Loucy (cell line): ENCODE data around the gene LRRC61.

Experiments
- H2AFZ ChIP-seq: fragments of 200-600 bp; sonication (generic); 2 replicates; pipeline ENCODE4 v1.6.0; 2016; ENCODE audit warnings: antibody characterized with exemption, mild to moderate bottlenecking, low read length, moderate library complexity
- H3F3A ChIP-seq: fragments of 200-600 bp; 2 replicates; pipeline ENCODE4 v1.6.0; 2016; ENCODE audit warnings: antibody characterized with exemption, low read depth, mild to moderate bottlenecking
- H3K27me3 ChIP-seq: fragments of 200-600 bp; sonication (generic); 2 replicates; pipeline ENCODE4 v1.6.1; 2014; ENCODE audit warnings: low read length, mild to moderate bottlenecking; ENCODE audit not compliant: insufficient read depth, poor library complexity, severe bottlenecking
- H3K36me3 ChIP-seq: fragments of 200-600 bp; sonication (generic); 2 replicates; pipeline ENCODE4 v1.6.1; 2016; ENCODE audit warnings: low read length; ENCODE audit not compliant: insufficient read depth
- H3K4me1 ChIP-seq: fragments of 200-600 bp; sonication (generic); 2 replicates; pipeline ENCODE4 v1.5.1; 2014; ENCODE audit warnings: low read length, mild to moderate bottlenecking; ENCODE audit not compliant: insufficient read depth, poor library complexity, severe bottlenecking
- H3K4me2 ChIP-seq: fragments of 200-600 bp; sonication (generic); 2 replicates; pipeline ENCODE4 v1.6.0; 2014; ENCODE audit warnings: antibody characterized with exemption, low read length, low read depth, mild to moderate bottlenecking; ENCODE audit not compliant: poor library complexity, severe bottlenecking
- H3K4me3 ChIP-seq: fragments of 200-600 bp; sonication (generic); 2 replicates; pipeline ENCODE4 v1.5.1; 2014; ENCODE audit warnings: low read length, mild to moderate bottlenecking, mixed read lengths; ENCODE audit not compliant: poor library complexity, severe bottlenecking
- H3K79me2 ChIP-seq: fragments of 200-600 bp; sonication (generic); 2 replicates; pipeline ENCODE4 v1.6.1; 2014; ENCODE audit warnings: low read length; ENCODE audit not compliant: insufficient read depth
- H3K9ac ChIP-seq: fragments of 200-600 bp; sonication (generic); 2 replicates; pipeline ENCODE4 v1.6.0; 2014; ENCODE audit warnings: mild to moderate bottlenecking, low read depth, low read length, moderate library complexity; ENCODE audit not compliant: poor library complexity, severe bottlenecking
- H3K9me2 ChIP-seq: fragments of 200-600 bp; sonication (generic); replicated peaks from 2 replicates; pipeline ENCODE4 v1.6.1; 2016; ENCODE audit warnings: low read depth, low read length, mixed read lengths
- H3K9me3 ChIP-seq: fragments of 200-600 bp; sonication (generic); 2 replicates; pipeline ENCODE4 v1.6.1; 2014; ENCODE audit warnings: mild to moderate bottlenecking, antibody characterized with exemption, low read length, low read depth; ENCODE audit not compliant: insufficient read depth
- H4K20me1 ChIP-seq: fragments of 200-600 bp; sonication (generic); 2 replicates; pipeline ENCODE4 v1.6.0; 2014; ENCODE audit warnings: antibody characterized with exemption, low read length, mild to moderate bottlenecking; ENCODE audit not compliant: insufficient read depth, poor library complexity, severe bottlenecking
- EZH2phosphoT487 ChIP-seq: fragments of 200-600 bp; IDR thresholded peaks from 2 replicates; pipeline ENCODE4 v1.6.1; 2018; ENCODE audit warnings: antibody characterized with exemption, mild to moderate bottlenecking, moderate library complexity, borderline replicate concordance
- TF ChIP-seq, protein P1 (sequence below): fragments of 200-600 bp; sonication (generic); conservative IDR thresholded peaks from 2 replicates; pipeline ENCODE4 v1.5.1; 2014; ENCODE audit warnings: mild to moderate bottlenecking, antibody characterized with exemption, low read length

The LRRC61 gene

DNA sequence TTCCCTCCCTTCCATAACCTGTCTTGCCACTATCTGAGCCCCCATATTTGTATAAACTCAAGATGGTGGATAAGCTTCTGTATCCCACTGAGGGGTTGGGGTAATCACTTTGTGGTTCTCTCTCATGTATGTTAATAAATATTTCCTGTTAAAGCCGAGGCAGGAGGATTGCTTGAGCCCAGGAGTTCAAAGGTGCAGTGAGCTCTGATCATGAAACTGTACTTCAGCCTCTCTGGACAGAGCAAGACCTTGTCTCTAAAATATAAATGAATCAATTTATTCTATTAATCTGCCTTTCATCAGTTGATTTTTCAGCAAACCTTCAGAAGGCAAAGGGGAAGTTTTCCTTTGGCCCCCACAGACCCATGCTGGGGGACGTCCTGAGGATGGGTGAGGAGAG, 20.1 kb downstream of the LRRC61 start:
- no peaks in the 10 kb centered on the region for H3K4me1 ChIP-seq
- no peaks in the 10 kb centered on the region for H3K79me2 ChIP-seq
- peaks cover 3% of the 10 kb centered on the region; the same call in 1 of the 2 replicates for H3K36me3 ChIP-seq
- TF ChIP-seq EZH2phosphoT487, result no peak
- TF ChIP-seq, protein P1, sequence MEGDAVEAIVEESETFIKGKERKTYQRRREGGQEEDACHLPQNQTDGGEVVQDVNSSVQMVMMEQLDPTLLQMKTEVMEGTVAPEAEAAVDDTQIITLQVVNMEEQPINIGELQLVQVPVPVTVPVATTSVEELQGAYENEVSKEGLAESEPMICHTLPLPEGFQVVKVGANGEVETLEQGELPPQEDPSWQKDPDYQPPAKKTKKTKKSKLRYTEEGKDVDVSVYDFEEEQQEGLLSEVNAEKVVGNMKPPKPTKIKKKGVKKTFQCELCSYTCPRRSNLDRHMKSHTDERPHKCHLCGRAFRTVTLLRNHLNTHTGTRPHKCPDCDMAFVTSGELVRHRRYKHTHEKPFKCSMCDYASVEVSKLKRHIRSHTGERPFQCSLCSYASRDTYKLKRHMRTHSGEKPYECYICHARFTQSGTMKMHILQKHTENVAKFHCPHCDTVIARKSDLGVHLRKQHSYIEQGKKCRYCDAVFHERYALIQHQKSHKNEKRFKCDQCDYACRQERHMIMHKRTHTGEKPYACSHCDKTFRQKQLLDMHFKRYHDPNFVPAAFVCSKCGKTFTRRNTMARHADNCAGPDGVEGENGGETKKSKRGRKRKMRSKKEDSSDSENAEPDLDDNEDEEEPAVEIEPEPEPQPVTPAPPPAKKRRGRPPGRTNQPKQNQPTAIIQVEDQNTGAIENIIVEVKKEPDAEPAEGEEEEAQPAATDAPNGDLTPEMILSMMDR, result no peak
- no peak overlapping the region for H3K4me2 ChIP-seq
- no peaks in the 10 kb centered on the region for H3K9me2 ChIP-seq
- H4K20me1 ChIP-seq, result no peaks in the 10 kb centered on the region
- no peak overlapping the region for H3K4me3 ChIP-seq
- no peaks in the 10 kb centered on the region for H3K27me3 ChIP-seq
- H3K9me3 ChIP-seq, result no peaks in the 10 kb centered on the region
- H2AFZ ChIP-seq, result no peak overlapping the region
- H3F3A ChIP-seq, result no peaks in the 10 kb centered on the region
- H3K9ac ChIP-seq, result no peak overlapping the region

DNA sequence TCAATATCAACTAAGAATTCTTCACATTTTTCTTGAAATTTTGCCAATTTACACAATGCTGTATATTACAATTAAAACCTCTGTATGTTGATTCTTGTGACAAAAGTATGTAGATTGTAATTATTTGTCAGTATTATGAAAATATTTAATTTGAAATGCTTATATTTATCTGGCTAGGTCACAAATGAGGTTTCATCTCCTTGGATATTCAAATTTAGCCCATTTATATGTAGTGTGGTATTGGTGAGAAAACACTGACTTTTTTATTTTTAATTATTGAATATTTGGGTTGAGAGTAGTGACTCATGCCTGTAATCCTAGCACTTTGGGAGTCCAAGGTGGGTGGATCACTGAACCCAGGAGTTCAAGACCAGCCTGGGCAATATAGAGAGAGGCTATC, 21.1 kb downstream of the LRRC61 start:
- Histone ChIP-seq H3K4me3 (no peak overlapping the region), H3K79me2 (no peaks in the 10 kb centered on the region), H3K4me1 (no peaks in the 10 kb centered on the region), H3K9me2 (no peaks in the 10 kb centered on the region), H3K27me3 (no peaks in the 10 kb centered on the region), H4K20me1 (no peaks in the 10 kb centered on the region), H3K9me3 (no peaks in the 10 kb centered on the region), H3K4me2 (no peak overlapping the region), H3K9ac (no peak overlapping the region), H2AFZ (no peak overlapping the region), H3K36me3 (no peaks in the 10 kb centered on the region), H3F3A (no peaks in the 10 kb centered on the region)
- TF ChIP-seq, protein P1, result no peak
- no peak for TF ChIP-seq EZH2phosphoT487

DNA sequence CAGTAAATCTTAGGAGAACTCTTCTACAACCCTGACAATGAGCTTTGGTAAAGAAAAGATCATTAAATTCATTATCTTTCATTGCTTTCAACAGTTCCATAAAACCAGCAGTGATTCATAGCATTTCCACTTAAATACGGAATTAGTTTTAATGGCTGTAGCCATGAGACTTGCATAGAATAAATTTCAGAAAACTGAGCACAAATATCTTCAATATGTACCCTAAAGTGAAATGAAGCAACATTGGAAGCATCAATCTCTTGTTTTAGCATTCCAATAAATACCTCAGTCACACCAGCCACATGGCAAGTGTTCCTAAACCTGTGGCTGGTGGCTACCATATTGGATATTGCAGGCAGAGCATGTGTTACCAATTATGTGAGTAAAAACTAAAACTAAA, 21.9 kb downstream of the LRRC61 start:
- H3K4me1 ChIP-seq, result no peaks in the 10 kb centered on the region
- H3K79me2 ChIP-seq, result no peaks in the 10 kb centered on the region
- no peaks in the 10 kb centered on the region for H4K20me1 ChIP-seq
- no peak overlapping the region for H2AFZ ChIP-seq
- H3K9me2 ChIP-seq, result no peaks in the 10 kb centered on the region
- no peaks in the 10 kb centered on the region for H3K27me3 ChIP-seq
- no peak overlapping the region for H3K4me2 ChIP-seq
- no peaks in the 10 kb centered on the region for H3K36me3 ChIP-seq
- H3K4me3 ChIP-seq, result no peak overlapping the region
- H3K9ac ChIP-seq, result no peak overlapping the region
- no peaks in the 10 kb centered on the region for H3F3A ChIP-seq
- no peaks in the 10 kb centered on the region for H3K9me3 ChIP-seq
- TF ChIP-seq, protein P1, result no peak
- TF ChIP-seq EZH2phosphoT487, result no peak
